Astrocyte of the hippocampus (primary cell): ENCODE results near the gene KRT77.
"Not testable (repeated sequence)": the region's sequence is repeated elsewhere in the genome, so short reads cannot be mapped to it uniquely, and the experiment has no call there.

Experiments
- DNase-seq: peaks from one replicate; pipeline ENCODE4 v3.0.0; 2011; ENCODE audit warnings: low read depth, low spot score

The KRT77 gene

DNA sequence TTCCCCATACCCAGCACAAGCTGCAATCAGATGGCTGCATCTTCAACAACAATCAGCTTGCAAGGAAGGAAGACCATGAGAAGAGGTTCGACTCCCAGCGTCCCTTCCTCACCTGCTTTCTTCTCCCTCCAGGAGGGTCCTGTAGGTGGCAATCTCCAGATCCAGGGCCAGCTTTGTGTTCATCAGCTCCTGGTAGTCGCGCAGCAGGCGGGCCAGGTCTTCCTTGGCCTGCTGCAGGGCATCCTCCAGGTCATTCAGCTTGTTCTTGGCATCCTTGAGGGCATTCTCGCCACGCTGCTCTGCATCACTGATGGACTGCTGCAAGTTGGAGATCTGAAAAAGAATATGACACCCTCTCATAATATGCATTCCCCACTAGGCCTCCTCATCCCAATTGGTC is 27.2 kb downstream of the KRT77 start:
- no peak for DNase-seq

DNA sequence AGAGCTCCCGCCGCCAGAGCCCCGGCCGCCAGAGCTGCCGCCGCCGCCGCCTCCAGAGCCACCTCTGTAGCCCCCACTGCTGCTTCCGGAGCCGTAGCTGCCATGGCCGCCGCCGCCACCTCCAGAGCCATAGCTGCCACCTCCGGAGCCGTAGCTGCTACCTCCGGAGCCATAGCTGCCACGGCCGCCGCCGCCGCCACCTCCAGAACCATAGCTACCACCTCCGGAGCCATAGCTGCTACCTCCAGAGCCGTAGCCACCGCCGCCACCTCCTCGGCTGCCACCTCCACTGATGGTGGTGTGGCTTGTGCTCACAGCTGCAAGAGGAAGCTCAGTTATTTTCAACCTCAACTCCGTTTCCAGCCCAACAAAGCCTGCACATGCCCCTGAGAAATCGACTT is 28.0 kb downstream of the KRT77 start:
- no peak for DNase-seq

DNA sequence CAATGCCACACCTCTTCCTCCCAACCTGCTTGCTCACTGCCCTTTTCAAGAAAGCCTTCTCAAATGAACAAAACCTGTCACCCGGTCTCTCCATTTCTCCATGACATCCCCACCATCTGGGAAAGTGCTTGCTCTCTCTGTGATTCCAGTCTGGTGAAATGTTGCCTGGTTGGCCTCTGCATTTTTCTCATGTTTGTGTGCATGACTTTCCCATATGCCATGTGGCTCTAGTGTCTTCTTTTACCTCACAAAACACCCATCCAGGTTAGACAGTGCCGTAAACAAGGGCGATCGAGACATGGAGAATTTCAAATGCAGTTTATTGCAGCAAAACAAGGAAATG is 28.9 kb downstream of the KRT77 start:
- DNase-seq: no peak

DNA sequence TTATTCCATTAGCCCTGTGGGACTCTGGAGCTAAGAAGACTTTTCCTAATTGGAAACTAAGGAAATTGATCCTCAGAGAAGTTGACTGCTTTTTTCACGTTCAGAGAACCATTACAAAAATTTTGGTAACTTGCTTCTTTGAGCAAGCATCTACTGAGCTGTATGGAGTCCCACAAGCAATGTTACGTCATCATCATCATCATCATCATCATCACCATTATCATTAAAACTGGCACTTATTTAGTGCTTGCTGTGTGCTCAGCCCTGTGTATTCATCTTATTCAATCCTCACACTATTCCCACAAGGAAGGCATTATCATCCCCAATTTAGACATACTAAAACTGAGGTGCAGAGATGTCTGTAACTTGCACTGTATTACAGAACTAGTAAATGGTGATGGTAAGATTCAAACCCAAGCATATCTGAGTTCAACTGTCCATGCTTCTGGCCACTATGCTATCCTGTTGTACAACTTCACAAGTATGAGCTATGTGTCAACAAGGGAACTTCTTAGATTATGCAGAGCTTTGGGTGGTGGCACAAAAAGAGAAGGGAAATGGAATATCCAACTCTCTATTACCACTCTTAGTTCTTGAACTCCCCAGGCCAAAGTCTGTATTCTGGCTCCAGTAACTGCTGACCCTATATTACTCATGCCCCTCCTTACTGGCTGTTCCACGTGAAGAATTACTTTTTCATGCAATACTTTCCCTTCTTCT is 29.5 kb downstream of the KRT77 start:
- DNase-seq: no peak

DNA sequence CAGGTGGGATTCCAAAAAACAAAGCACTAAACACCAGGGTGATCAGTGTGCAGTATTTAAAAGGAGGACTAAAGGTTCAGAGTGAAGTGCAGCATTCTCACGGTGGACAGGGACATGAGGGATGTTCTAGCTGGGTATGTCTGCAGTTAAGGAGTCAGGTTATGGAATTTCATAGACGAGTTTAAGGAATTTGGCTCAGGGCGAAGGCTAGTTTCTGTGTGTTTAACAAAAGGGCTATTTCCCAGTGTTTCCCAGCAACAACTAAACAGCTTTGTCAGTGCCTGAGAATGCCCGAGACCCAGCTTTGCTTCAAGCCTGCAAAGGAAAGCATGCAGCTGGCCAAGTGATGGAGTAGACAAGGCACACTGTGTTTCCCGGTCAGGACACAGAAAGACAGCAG is 30.1 kb downstream of the KRT77 start:
- no peak for DNase-seq

DNA sequence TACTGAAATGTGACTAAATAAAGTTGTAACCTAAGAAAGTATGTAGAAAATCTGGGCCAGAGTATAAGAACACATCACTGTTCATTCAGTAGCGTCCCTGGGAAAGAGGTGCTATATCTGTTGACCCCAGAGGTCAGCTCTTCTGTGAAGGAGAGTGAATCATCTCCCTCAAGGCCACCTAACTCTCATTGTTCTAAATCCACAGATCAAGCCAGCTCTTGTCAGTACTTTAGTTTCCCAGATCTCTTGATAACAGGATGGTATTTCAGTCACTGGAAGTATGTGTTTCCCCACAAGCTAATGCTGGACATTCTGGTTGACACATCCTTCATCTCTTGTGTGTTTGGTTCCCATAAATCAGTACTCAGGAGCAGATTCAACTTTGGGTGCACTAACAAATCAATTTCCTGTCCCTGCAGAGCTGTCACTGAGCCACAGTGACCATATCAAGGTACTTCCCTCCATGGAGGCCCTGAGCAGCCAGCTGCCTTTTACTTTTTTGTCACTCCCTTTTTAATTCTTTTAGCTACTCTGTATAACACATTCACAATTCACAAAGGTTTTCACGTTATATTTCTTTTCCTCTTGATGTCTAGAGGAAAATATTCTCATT is 30.9 kb downstream of the KRT77 start:
- DNase-seq: no peak

DNA sequence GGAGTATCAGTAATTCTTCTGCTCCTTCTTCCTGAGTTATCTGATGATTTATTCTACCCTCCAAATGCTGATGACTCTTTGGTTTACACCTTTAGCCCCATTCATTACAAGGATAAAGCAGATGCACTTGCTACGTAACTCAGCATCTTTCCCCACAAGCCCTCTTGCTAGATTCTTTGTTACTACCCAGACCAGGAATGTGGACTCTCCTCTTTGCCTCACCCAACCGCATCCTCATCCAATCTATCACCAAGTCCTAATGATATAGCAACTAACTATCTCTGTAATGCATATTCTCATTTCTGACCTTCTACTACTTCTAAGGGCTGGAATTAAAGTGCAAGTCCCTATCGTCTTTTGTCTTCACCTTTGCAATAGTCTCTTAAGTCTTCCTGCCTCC is 32.4 kb downstream of the KRT77 start:
- no peak for DNase-seq

DNA sequence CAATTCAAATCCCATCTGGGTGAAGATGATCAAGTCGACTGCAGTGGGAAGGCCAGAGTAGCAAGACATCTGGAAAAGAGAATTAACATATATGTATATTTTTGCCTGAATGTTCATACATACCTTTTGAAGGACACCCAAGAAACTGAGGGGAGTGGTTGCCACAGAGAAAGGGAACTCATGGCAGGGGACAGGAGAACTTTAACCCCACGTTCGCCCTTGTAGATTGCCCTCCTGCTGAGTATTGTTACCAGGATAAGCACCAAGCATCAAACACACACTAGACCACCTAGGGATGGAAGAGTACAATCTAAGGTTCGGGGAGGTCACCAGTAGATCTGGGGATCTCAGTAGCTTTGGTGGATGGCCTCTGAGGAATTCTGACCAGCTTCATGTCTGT is 32.8 kb downstream of the KRT77 start:
- no peak for DNase-seq

DNA sequence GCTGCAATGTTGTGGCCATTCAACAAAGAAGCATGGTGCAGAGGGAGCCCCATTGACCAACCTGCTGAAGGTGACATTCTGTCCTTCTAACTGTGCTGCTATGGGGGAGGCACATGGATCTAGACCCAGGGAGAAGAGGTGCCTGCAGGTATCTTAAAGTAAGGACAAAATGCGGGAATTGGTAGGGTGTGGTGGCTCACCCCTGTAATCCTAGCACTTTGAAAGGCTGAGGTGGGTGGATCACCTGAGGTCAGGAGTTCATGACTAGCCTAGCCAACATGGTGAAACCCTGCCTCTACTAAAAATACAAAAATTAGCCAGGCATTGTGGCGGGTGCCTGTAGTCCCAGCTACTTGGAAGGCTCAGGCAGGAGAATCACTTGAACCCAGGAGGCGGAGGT is 33.4 kb downstream of the KRT77 start:
- DNase-seq: not testable (repeated sequence)

DNA sequence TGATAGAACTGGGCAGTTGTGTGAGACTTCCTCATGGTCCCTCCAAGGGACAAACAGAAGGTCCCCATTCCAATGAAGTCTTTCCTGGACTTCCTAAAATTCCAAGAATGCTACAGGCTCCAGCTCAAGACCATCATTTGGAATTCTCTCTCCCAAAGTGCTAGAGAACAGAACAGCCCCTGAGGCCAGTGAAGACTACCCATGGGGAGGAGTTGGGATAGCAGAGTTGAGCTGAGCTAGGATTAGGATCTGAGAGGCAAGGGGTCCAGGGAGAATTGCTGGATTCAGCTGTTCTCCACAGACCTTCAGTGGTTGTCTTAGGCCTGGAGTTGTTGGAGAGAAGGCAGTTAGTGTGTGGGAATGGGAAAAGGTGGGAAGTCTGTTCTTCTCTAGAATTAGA is 33.9 kb downstream of the KRT77 start:
- no peak for DNase-seq

DNA sequence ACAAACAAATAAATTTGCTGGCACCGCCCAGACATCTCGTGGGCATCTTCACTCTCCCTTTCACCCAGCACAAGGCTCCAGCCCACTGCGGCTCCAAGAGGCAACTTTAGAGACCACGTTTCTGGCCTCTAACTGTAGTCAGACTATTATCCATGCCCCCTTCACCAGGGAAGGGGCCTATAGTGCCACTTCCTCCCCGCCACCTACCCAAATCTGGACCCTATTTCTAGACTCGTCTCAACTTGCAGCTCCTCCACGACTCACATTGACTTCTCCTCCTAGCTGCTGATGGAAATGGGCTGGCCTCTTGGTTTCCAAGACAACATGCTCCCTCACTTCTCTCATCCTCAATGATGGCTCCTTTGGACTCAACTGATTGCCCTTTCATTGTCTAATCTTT is 35.4 kb downstream of the KRT77 start:
- no peak for DNase-seq

DNA sequence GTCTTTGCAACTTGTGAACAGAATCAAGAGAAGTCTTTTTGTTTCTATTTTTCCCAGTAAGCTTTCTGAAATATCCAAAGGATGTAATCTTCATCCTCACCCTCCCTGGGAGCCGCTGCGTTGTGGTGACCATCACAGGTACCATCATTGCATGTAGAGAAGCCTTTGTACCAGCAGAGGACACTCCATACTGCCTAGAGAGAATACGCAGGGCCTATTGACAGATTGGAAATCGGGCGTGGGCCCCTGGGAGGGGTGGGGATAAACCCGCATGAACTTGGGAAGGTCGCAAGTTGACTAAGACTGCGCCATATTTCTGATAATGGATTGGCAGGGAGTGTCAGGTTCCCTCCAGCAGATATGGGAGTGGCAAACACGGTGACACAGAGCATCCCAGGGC is 35.8 kb downstream of the KRT77 start:
- no peak for DNase-seq

DNA sequence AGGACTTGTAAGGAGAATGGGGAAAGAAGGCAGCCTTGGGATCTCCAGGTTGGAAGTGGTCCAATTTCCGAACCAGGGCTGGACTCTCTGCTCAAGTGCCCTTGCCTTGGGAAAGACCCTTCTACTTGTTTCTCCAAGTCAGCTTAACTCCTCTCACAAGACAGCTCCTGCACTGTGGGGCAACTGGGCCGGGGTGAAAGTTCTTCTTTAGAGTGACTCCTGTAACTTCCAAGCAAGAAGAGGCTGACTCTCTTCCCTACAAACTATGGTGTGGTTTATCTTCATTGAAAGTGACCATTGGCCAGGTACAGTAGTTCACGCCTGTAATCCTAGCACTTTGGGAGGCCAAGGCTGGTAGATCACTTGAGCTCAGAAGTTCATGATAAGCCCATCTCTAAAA is 36.9 kb downstream of the KRT77 start:
- no peak for DNase-seq

DNA sequence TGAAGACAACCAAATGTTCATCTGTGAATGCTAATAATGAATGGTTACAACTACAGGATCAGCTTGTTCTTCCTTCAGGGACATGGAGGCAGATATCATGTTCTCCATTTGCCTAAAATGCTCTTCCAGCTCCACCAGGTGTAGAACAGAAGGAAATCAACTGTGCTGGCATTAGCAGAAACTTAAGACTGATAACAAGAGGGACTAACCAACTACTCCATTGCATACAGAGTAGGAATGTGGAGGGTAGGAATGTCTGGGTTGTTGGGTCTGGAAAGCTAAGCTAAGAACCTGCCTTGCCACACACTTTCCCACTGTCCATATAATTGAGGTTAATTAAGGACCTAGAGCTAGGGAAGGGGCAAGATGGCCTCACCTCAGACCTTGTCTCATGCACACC is 39.9 kb downstream of the KRT77 start:
- no peak for DNase-seq

DNA sequence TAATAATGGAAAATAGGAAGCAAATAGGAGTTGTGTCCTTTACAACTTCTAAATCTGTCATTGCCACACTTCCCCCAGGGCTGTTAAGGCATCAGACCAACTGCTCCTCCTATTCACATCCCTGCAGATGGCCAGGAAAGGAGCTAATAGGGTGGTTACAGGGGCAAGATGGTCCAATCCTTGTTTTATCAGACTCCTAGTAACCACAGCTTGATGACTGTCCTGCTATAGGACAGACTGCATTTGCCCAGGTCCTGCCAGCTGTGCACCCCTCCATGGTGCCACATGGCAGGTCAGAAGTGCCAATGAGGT is 40.5 kb downstream of the KRT77 start:
- no peak for DNase-seq

DNA sequence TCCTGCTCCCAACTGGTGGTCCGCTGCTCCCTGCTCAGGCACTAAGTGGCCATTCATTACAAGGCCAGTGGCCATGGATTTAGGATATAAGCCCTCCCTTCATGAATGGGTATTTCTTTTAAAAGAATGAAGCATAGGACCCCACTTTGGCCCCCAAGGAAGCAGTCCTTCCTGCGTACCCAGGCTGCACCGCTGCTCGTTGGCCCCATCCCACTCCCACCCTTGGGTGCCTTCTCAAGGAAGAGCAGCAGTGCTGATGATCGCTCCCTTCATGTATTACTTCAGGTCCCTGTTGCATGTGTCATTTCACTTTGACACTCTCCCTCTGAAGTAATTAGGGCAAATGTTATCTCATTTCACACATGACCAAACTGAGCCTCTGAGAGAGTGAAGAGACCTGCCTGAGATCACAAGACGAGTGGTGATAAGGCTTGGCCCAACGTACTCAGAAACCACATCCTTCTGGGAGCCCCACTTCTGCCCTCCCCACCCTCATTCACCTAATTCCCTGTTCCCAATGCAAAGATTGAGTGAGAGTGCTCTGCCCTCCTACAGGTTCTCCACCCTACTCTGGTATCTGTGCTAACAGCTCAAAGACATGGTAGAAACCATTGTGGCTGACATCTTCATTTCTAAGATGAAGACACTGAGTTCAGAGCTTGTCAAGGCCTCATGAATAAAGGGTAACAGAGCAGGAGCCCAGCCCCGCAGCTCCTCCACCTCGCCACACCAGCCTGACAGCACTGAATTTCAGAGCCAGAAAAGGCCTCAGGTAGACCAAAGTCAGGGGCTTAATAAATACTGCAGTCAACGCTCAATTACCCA is 41.0 kb downstream of the KRT77 start:
- DNase-seq: no peak

DNA sequence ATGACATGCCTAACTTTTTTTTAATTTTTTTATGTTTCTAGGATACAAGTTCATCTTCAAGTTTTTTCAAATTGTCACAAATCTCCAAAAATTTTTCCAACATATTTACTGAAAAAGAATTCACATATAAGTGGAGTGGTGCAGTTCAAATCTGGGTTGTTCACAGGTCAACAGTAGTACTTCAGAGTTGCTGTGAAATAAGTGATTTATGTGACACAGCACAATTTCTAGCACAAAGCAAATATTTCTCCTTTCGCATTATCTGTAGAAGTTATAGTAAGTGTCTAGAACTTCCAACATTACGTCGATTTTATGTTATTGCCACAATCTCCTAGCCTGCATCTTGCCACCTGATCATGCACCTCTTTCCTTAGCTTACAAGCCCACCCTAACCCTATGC is 41.7 kb downstream of the KRT77 start:
- no peak for DNase-seq

DNA sequence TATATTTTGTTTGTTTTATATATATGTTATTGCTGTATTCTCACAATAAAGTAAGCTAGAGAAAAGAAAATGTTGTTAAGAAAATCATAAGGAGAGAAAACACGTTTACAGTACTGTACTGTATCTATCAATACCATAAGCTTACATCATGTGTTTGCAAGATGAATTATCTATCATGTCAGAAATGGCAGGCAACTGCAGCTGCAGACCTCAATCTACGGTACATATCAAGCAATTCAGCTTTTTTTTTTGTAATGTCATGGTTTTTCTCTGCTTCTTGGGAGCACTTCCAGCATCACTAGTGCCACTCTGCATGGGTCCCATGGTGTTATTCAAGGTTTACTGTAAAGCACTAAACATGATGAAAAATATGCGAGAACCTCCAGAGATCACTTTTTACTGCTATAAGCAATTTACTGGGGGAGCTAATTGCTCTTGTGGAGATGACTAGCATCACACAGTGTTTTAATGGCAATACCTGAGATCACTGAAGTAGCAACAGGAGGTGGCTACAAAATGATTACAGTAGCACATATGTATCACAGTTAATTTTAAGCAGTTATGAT is 42.3 kb downstream of the KRT77 start:
- no peak for DNase-seq

DNA sequence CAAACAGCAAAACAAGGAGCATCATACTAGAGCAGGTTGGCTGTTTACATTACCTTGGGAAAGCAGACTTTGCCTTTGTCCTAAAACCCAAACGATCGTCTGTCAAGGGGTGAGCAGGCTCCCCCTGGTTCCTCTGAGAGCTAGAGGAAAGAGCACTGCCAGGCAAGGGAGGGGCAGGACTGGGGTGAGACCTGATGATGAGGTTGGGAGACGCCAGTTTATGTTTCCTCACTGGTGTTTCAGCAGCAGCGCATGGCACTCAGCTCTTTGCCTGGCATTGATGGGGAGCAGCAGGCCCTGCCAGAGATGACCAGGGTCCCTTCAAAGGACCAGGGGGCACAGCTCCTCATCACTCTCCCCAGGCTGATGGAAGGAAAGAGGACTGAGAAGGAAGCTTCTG is 43.4 kb downstream of the KRT77 start:
- DNase-seq: no peak

DNA sequence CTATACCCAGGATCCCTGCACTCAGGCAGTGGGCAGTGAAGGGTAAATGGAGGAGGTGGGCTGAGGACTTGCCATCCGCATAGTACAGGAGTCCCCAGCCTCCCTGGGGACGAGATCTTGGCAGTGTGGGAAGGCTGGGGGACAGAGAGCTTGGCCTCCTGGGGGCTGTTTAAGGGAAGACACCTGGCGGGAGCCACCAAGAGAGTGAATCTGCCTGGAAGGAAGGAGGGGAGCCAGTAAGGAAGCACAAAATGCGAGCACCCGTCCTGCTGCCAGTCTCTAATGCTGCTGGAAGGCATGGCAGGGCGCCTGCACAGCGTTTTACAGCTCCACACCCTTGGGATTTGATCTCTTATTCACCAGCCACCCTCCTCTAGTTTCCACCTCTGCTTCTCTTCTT is 43.9 kb downstream of the KRT77 start:
- no peak for DNase-seq

DNA sequence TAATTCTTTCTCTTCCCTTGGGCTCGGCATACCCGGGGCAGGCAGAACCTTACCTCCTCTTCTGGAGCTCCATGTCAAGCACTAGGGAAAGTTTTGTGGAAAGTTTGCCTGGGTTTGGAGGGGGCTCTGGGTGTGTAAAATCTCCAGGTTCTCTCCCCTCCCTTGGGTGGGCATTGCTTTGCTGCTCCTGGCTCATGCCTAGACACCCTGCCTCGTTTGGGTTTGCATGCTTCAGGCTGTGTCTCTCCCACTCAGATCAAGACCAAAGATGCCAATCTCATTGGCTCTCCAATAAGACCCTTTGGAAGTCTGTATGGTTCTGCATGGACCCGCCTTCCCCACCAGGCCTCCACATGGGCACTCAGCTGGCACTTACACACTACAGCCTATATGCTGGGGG is 45.1 kb downstream of the KRT77 start:
- no peak for DNase-seq

DNA sequence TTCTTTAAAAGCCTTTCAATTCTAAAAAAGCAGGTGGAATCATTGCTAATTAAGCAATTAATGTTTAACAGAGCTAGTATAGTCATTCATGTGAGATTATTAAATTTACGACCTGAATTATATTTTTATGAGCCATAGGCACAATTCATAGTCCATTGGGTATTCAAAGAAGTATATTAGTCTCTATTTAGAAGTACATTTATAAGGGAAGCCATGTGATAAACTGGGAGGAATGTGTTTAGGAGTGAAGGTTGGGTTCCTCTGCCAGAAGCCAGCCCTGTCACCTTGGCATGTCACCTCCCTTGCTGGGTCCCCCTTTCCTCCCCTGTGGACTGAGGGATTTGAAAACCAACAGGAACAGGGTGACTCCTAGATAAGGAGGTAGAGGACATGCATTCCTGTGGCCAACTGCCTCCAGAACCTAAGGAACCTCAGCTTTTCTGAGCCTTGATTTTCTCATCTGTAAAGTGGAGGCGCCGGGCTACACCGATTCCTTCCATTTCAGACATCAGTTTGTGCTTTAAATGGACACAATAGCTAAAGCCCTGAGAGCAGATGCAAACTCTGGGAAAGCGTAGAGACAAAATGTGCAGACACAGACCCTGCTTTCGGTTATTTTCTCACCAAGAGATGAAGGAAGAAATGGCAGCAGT is 45.9 kb downstream of the KRT77 start:
- no peak for DNase-seq
